HepG2 (cell line): Measurements from ENCODE around the gene YAP1. TPM values are rescaled to one million over a fixed set of nuclear protein-coding genes. Genes with fewer than 3 reads are reported as not detected.

Source experiments
- CC2D1A ChIP-seq: sonication (generic); formaldehyde crosslinking; IDR thresholded peaks from 2 replicates; pipeline ENCODE4 v1.8.1; 2023; ENCODE audit warnings: mild to moderate bottlenecking, missing genetic modification reagents
- CHD2 ChIP-seq: IDR thresholded peaks from 2 replicates; pipeline ENCODE4 v1.6.1; 2011; ENCODE audit warnings: low read depth, low read length, improper control_type of control experiment
- FOSL2 ChIP-seq: sonication (generic); formaldehyde crosslinking; IDR thresholded peaks from 2 replicates; pipeline ENCODE4 v1.4.0; 2020; ENCODE audit warnings: missing genetic modification reagents
- GATAD2A ChIP-seq: IDR thresholded peaks from 2 replicates; pipeline ENCODE4 v1.6.1; 2016
- PHB2 ChIP-seq: fragments of 450-650 bp; IDR thresholded peaks from 2 replicates; pipeline ENCODE4 v1.6.1; 2018; ENCODE audit not compliant: partially characterized antibody
- RERE ChIP-seq: IDR thresholded peaks from 2 replicates; pipeline ENCODE4 v1.6.1; 2016; ENCODE audit warnings: low read depth, missing genetic modification reagents, missing compliant biosample characterization
- REST ChIP-seq, 2 experiments: IDR thresholded peaks; 2 replicates each; pipeline ENCODE4 v1.6.1; 2011 to 2012; ENCODE audit warnings: low read length in 2 of 2, borderline replicate concordance in 1 of 2, low read depth in 1 of 2, mild to moderate bottlenecking in 1 of 2, moderate library complexity in 1 of 2
- SIN3A ChIP-seq: IDR thresholded peaks from 2 replicates; pipeline ENCODE4 v1.6.1; 2011; ENCODE audit warnings: low read depth, mild to moderate bottlenecking, control low read depth, low read length, borderline replicate concordance
- SOX13 ChIP-seq, 3 experiments: fragments of 450-650 bp in 1 of 3; sonication (generic) in 1 of 3; formaldehyde crosslinking in 1 of 3; IDR thresholded peaks in 2 of 3; conservative IDR thresholded peaks in 1 of 3; 2 replicates each; pipeline versions ENCODE4 v1.5.0 to v1.6.1; 2016 to 2020; ENCODE audit warnings: antibody characterized with exemption in 1 of 3, mild to moderate bottlenecking in 1 of 3, missing compliant biosample characterization in 1 of 3, missing genetic modification reagents in 1 of 3, moderate library complexity in 1 of 3
- SOX5 ChIP-seq: IDR thresholded peaks from 2 replicates; pipeline ENCODE4 v1.6.1; 2016; ENCODE audit warnings: borderline replicate concordance
- SRY ChIP-seq: sonication (generic); formaldehyde crosslinking; IDR thresholded peaks from 2 replicates; pipeline ENCODE4 v1.8.0; 2022; ENCODE audit warnings: mild to moderate bottlenecking, missing genetic modification reagents
- ZNF12 ChIP-seq: sonication (generic); formaldehyde crosslinking; IDR thresholded peaks from 2 replicates; pipeline ENCODE4 v1.5.0; 2020; ENCODE audit warnings: missing genetic modification reagents
- ZNF326 ChIP-seq: sonication (generic); formaldehyde crosslinking; IDR thresholded peaks from 2 replicates; pipeline ENCODE4 v1.4.0; 2020; ENCODE audit warnings: missing genetic modification reagents, borderline replicate concordance
- ZNF543 ChIP-seq: sonication (generic); formaldehyde crosslinking; IDR thresholded peaks from 2 replicates; pipeline ENCODE4 v1.4.0; 2020; ENCODE audit warnings: mild to moderate bottlenecking, missing genetic modification reagents
- ZNF609 ChIP-seq: sonication (generic); formaldehyde crosslinking; IDR thresholded peaks from 2 replicates; pipeline ENCODE4 v1.4.0; 2020; ENCODE audit warnings: mild to moderate bottlenecking, missing genetic modification reagents, borderline replicate concordance
- ZNF644 ChIP-seq: IDR thresholded peaks from 2 replicates; pipeline ENCODE4 v1.6.1; 2016; ENCODE audit warnings: low read depth
- polyA plus RNA-seq, 8 experiments: library from polyadenylated mRNA; depleted of rRNA in 3 of 8; stranded (reverse) in 7 of 8; unstranded in 1 of 8; fragments of >200 nt; fragmentation: Illumina TruSeq in 4 of 8; extraction: Trizol in 4 of 8; gene quantifications; 2 replicates each; pipeline versions ENCODE4 v1.2.1 to v1.2.3, GENCODE V29; 2011 to 2016; ENCODE audit warnings: low read depth in 4 of 8, missing spikeins in 1 of 8, mixed read lengths in 1 of 8; ENCODE audit not compliant: insufficient read depth in 1 of 8
- total RNA-seq, 5 experiments: library from RNA; depleted of rRNA; stranded (reverse); fragments of >200 nt; fragmentation: Illumina TruSeq; extraction: Trizol; gene quantifications; 2 replicates each; pipeline ENCODE4 v1.2.3, GENCODE V29; 2016; ENCODE audit warnings: low read depth in 1 of 5

The YAP1 gene
- total and polyA plus RNA-seq, 2 of the 13 experiments (the other 11 are each of a cell fraction or from before 2014, with no cell fraction given), result 59.5 to 91.0 TPM

GRCh38 chr11:102157219-102157618 is 47.0 kb downstream of the YAP1 start (continued):
- TF ChIP-seq CC2D1A (CRISPR knock-in tag) (no peak), SOX13 (IDR thresholded peaks at IDR 0.05) (no peak), SOX13 (CRISPR knock-in tag; conservative IDR thresholded peaks at IDR 0.05 in 1 of 2, IDR thresholded peaks at IDR 0.05 in 1 of 2) (peak in 1 of 2 experiments; percentile 94; a peak in 2 of 4 replicates), CHD2 (no peak), SOX5 (CRISPR knock-in tag) (peak; percentile 80; the same call in 1 of the 2 replicates), REST (IDR thresholded peaks at IDR 0.05; ENCODE audit: borderline replicate concordance in 1 of 2, low read depth in 1 of 2, low read length in 2 of 2) (no peak), PHB2 (no peak), ZNF326 (CRISPR knock-in tag) (no peak), SIN3A (no peak), SRY (CRISPR knock-in tag) (no peak), ZNF609 (CRISPR knock-in tag) (no peak), RERE (CRISPR knock-in tag) (no peak), FOSL2 (CRISPR knock-in tag) (0 out of 2 replicates have a peak, but pooled peaks have one; percentile 5), ZNF543 (CRISPR knock-in tag) (no peak), ZNF12 (peak; percentile 56; the same call in 1 of the 2 replicates), GATAD2A (CRISPR knock-in tag) (peak; percentile 47), ZNF644 (CRISPR knock-in tag) (0 out of 2 replicates have a peak, but pooled peaks have one; percentile 59)
